GM19238 (cell line): ENCODE measurements around the gene FMO5.
"Not testable (repeated sequence)": the region's sequence is repeated elsewhere in the genome, so short reads cannot be mapped to it uniquely, and the experiment has no call there.

Experiments used
- DNase-seq: peaks from one replicate; pipeline ENCODE4 v3.0.0; 2011; ENCODE audit warnings: low spot score; ENCODE audit not compliant: insufficient read length

The FMO5 gene

GRCh38 chr1:147225193-147225730 is at the start of gene FMO5:
Gene FMO5 (minus strand): TSS chr1:147225339. CDS start chr1:147225029, 310 bp downstream.
- DNase-seq = peak; percentile 63

GRCh38 chr1:147273409-147274336 is 48.5 kb upstream of the FMO5 start:
- peak; percentile 23 for DNase-seq

GRCh38 chr1:147272042-147272441 is 46.9 kb upstream of the FMO5 start:
- DNase-seq = no peak

- DNase-seq = no peak
These were observed 45.6 kb upstream of the FMO5 start for GRCh38 chr1:147270721-147271120.

- DNase-seq = no peak
These were observed 42.6 kb upstream of the FMO5 start for GRCh38 chr1:147267711-147268110.

GRCh38 chr1:147266381-147266780 is 41.2 kb upstream of the FMO5 start:
- DNase-seq = no peak

GRCh38 chr1:147264158-147264768 is 39.1 kb upstream of the FMO5 start:
- DNase-seq = no peak

GRCh38 chr1:147260956-147261355 is 35.8 kb upstream of the FMO5 start:
- DNase-seq = no peak

GRCh38 chr1:147252540-147252939 is 27.4 kb upstream of the FMO5 start:
- DNase-seq = no peak

GRCh38 chr1:147247656-147248238 is 22.6 kb upstream of the FMO5 start:
- DNase-seq = no peak

- no peak for DNase-seq
These were observed 21.9 kb upstream of the FMO5 start for GRCh38 chr1:147246910-147247655.

- no peak for DNase-seq
These were observed 21.0 kb upstream of the FMO5 start for GRCh38 chr1:147246044-147246690.

- DNase-seq = no peak
These were observed 20.5 kb upstream of the FMO5 start for GRCh38 chr1:147245586-147246021.

GRCh38 chr1:147245129-147245528 is 20.0 kb upstream of the FMO5 start:
- no peak for DNase-seq

GRCh38 chr1:147243841-147244240 is 18.7 kb upstream of the FMO5 start:
- DNase-seq = no peak

- DNase-seq = peak; percentile 19
These were observed 18.1 kb upstream of the FMO5 start for GRCh38 chr1:147243228-147243685.

- DNase-seq = peak; percentile 90
These were observed 17.5 kb upstream of the FMO5 start, which contains the start of gene CHD1L for GRCh38 chr1:147242449-147243227. Gene CHD1L (plus strand): TSS chr1:147242684. CDS start chr1:147242704, 20 bp downstream.

GRCh38 chr1:147241934-147242448 is 16.9 kb upstream of the FMO5 start:
- no peak for DNase-seq

GRCh38 chr1:147240131-147240721 is 15.1 kb upstream of the FMO5 start:
- not testable (repeated sequence) for DNase-seq
